IMR-90 (cell line): ENCODE results near the gene FFAR1. TPM values are rescaled to one million over a fixed set of nuclear protein-coding genes. Genes with fewer than 3 reads are reported as not detected.

Experiments
- ATAC-seq: fragments of 200-7000 bp; cut with Tn5 transposase; 2 replicates; pipeline ENCODE4 v1.9.1; 2020; ENCODE audit warnings: low read depth, mild to moderate bottlenecking, moderate library complexity
- BruUV-seq: library from RNA; stranded (reverse); fragments of 400-500 nt; replicated peaks from 2 replicates; lab custom pipeline; 2021; lab: Mats Ljungman, UMichigan
- CTCF ChIA-PET: fragments of 300-600 bp; formaldehyde crosslinking; extraction: SDS; loops from one replicate; lab custom pipeline; 2021; ENCODE audit warnings: antibody characterized with exemption; lab: Yijun Ruan, JAX
- POLR2A ChIA-PET: fragments of 300-600 bp; sonication (Branson Sonifier 250); formaldehyde crosslinking; loops from one replicate; lab custom pipeline; 2022; ENCODE audit warnings: antibody characterized with exemption; ENCODE audit not compliant: unreplicated experiment; lab: Charles Lee
- DNase-seq: peaks from one replicate; pipeline ENCODE4 v3.0.0; 2013
- H2AFZ ChIP-seq: replicated peaks from 2 replicates; pipeline ENCODE3; 2013; ENCODE audit warnings: low read length, mild to moderate bottlenecking; ENCODE audit not compliant: poor library complexity
- H2AK5ac ChIP-seq: 2 replicates; pipeline ENCODE4 v1.6.1; 2013; ENCODE audit warnings: low read depth, low read length, inconsistent platforms
- H2AK9ac ChIP-seq: replicated peaks from 2 replicates; pipeline ENCODE3; 2013; ENCODE audit warnings: mild to moderate bottlenecking, low read depth, low read length, moderate library complexity; ENCODE audit not compliant: poor library complexity
- H2BK120ac ChIP-seq: 2 replicates; pipeline ENCODE4 v1.6.1; 2013; ENCODE audit warnings: low read depth, low read length, inconsistent platforms
- H2BK15ac ChIP-seq: 3 replicates; pipeline ENCODE4 v1.6.1; 2013; ENCODE audit warnings: low read depth, low read length, inconsistent platforms
- H2BK20ac ChIP-seq: 2 replicates; pipeline ENCODE4 v1.6.1; 2013; ENCODE audit warnings: low read depth, mild to moderate bottlenecking, inconsistent platforms, low read length, moderate library complexity
- H2BK5ac ChIP-seq: 2 replicates; pipeline ENCODE4 v1.6.1; 2013; ENCODE audit warnings: mild to moderate bottlenecking, low read depth, low read length, inconsistent platforms; ENCODE audit not compliant: poor library complexity, severe bottlenecking
- H3K14ac ChIP-seq: replicated peaks from 2 replicates; pipeline ENCODE4 v1.6.1; 2013; ENCODE audit warnings: low read depth, low read length, inconsistent platforms
- H3K18ac ChIP-seq: 2 replicates; pipeline ENCODE4 v1.6.1; 2013; ENCODE audit warnings: low read depth, low read length, control low read depth
- H3K23ac ChIP-seq: 2 replicates; pipeline ENCODE4 v1.6.1; 2013; ENCODE audit warnings: low read depth, low read length, inconsistent platforms
- H3K27ac ChIP-seq: 2 replicates; pipeline ENCODE4 v1.5.1; 2013; ENCODE audit warnings: mild to moderate bottlenecking, control low read depth, low read length; ENCODE audit not compliant: insufficient read depth
- H3K27me3 ChIP-seq: 2 replicates; pipeline ENCODE4 v1.6.1; 2013; ENCODE audit warnings: low read length; ENCODE audit not compliant: control insufficient read depth, insufficient read depth
- H3K36me3 ChIP-seq: 2 replicates; pipeline ENCODE4 v1.6.1; 2013; ENCODE audit warnings: low read length, mixed read lengths; ENCODE audit not compliant: control insufficient read depth, insufficient read depth
- H3K4ac ChIP-seq: 2 replicates; pipeline ENCODE4 v1.6.1; 2013; ENCODE audit warnings: low read depth, low read length, inconsistent platforms
- H3K4me1 ChIP-seq: 2 replicates; pipeline ENCODE4 v1.6.1; 2013; ENCODE audit warnings: low read length, mixed read lengths; ENCODE audit not compliant: control insufficient read depth, insufficient read depth
- H3K4me2 ChIP-seq: 2 replicates; pipeline ENCODE4 v1.6.1; 2013; ENCODE audit warnings: low read depth, mild to moderate bottlenecking, control low read depth, low read length, moderate library complexity
- H3K4me3 ChIP-seq: 2 replicates; pipeline ENCODE4 v1.5.1; 2013; ENCODE audit warnings: low read depth, mild to moderate bottlenecking, control low read depth, low read length, moderate library complexity; ENCODE audit not compliant: insufficient read depth
- H3K56ac ChIP-seq: 2 replicates; pipeline ENCODE4 v1.6.1; 2013; ENCODE audit warnings: low read length, inconsistent platforms; ENCODE audit not compliant: insufficient read depth; ENCODE audit errors: extremely low read depth
- H3K79me1 ChIP-seq, 2 experiments: 2 replicates each; pipeline ENCODE4 v1.6.1; 2013; ENCODE audit warnings: low read length in 2 of 2, inconsistent platforms in 1 of 2, low read depth in 1 of 2
- H3K9ac ChIP-seq: 2 replicates; pipeline ENCODE4 v1.6.1; 2013; ENCODE audit warnings: low read depth, low read length, control low read depth
- H3K9me1 ChIP-seq: 2 replicates; pipeline ENCODE4 v1.6.1; 2013; ENCODE audit warnings: low read length, inconsistent platforms; ENCODE audit not compliant: insufficient read depth
- H3K9me3 ChIP-seq: 2 replicates; pipeline ENCODE4 v1.6.1; 2013; ENCODE audit warnings: low read length; ENCODE audit not compliant: control insufficient read depth, insufficient read depth
- H4K20me1 ChIP-seq: 2 replicates; pipeline ENCODE4 v1.6.1; 2013; ENCODE audit warnings: low read length, inconsistent platforms; ENCODE audit not compliant: insufficient read depth
- H4K5ac ChIP-seq: 2 replicates; pipeline ENCODE4 v1.6.1; 2013; ENCODE audit warnings: mild to moderate bottlenecking, low read depth, low read length, control low read depth
- H4K8ac ChIP-seq, 2 experiments: 2 replicates each; pipeline ENCODE4 v1.6.1; 2013; ENCODE audit warnings: low read depth in 2 of 2, low read length in 2 of 2, control low read depth in 1 of 2, inconsistent platforms in 1 of 2
- H4K91ac ChIP-seq: 2 replicates; pipeline ENCODE4 v1.6.1; 2013; ENCODE audit warnings: low read depth, low read length, inconsistent platforms; ENCODE audit not compliant: insufficient read depth
- MAZ ChIP-seq: IDR thresholded peaks from 2 replicates; pipeline ENCODE4 v1.6.1; 2012; ENCODE audit warnings: low read depth, mild to moderate bottlenecking, low read length, improper control_type of control experiment, moderate library complexity, borderline replicate concordance
- MXI1 ChIP-seq: IDR thresholded peaks from 2 replicates; pipeline ENCODE4 v1.6.1; 2012; ENCODE audit warnings: low read depth, mild to moderate bottlenecking, low read length, moderate library complexity, borderline replicate concordance
- USF2 ChIP-seq: fragments of 150-350 bp; IDR thresholded peaks from 2 replicates; pipeline ENCODE4 v1.6.1; 2017; ENCODE audit warnings: mild to moderate bottlenecking, antibody characterized with exemption, low read length, low read depth
- WGBS, 2 experiments: methylation state at CpG; one replicate each; pipeline versions ENCODE4 v1.1.5 to v1.1.7; 2013; ENCODE audit warnings: missing lambda C conversion rate in 2 of 2; ENCODE audit not compliant: insufficient read length in 1 of 2; ENCODE audit errors: extremely low coverage in 2 of 2; 5-methylcytosine and 5-hydroxymethylcytosine counted together
- dilution Hi-C: fragments of 300-500 bp; cut with HindIII; formaldehyde crosslinking; loops from one replicate; pipeline ENCODE4 v1.14.3; 2018; ENCODE audit warnings: low sequenced_read_pairs; ENCODE audit not compliant: unreplicated experiment
- in situ Hi-C: fragments of 300-500 bp; cut with MboI; formaldehyde crosslinking; loops from 3 replicates; pipeline ENCODE4 v1.14.3; 2019; ENCODE audit warnings: low sequenced_read_pairs, inconsistent platforms, mixed read lengths
- intact Hi-C: fragments of 100-400 bp; cut with micrococcal nuclease; formaldehyde crosslinking; loops from 2 replicates; pipeline ENCODE4 v1.10.0; 2022
- polyA plus RNA-seq, 3 experiments: library from polyadenylated mRNA; depleted of rRNA; stranded (reverse); fragments of >200 nt; gene quantifications; 2 replicates each; pipeline ENCODE4 v1.2.3, GENCODE V29; 2012; ENCODE audit warnings: low replicate concordance in 1 of 3
- total RNA-seq: library from RNA; depleted of rRNA; stranded (reverse); fragments of >200 nt; gene quantifications from 2 replicates; pipeline ENCODE4 v1.2.3, GENCODE V29; 2012

FFAR1 gene
- total and polyA plus RNA-seq, 2 of the 4 experiments (the other 2 are of a cell fraction): not detected

GRCh38 chr19:35354898-35355297 is 7.2 kb downstream of the FFAR1 start:
- CTCF ChIA-PET: no interaction called here
- dilution Hi-C loops: no loop called here
- in situ Hi-C loops: no loop called here

More at GRCh38 chr19:35354898-35355297, 7.2 kb downstream of the FFAR1 start:
- Histone ChIP-seq H2BK15ac (no peak overlapping the region), H3K4ac (no peak overlapping the region), H3K9me1 (no peaks in the 10 kb centered on the region), H3K27ac (no peak overlapping the region), H3K4me3 (no peak overlapping the region), H3K4me2 (no peak overlapping the region), H2AFZ (no peak overlapping the region), H3K4me1 (no peaks in the 10 kb centered on the region), H3K79me1 (no peaks in the 10 kb centered on the region), H3K18ac (no peak overlapping the region), H3K23ac (no peak overlapping the region), H4K20me1 (no peaks in the 10 kb centered on the region), H2BK5ac (no peak overlapping the region), H4K8ac (no peak overlapping the region), H3K27me3 (peaks cover 4% of the 10 kb centered on the region), H3K36me3 (no peaks in the 10 kb centered on the region), H3K14ac (no peak overlapping the region), H3K9me3 (no peaks in the 10 kb centered on the region), H2BK20ac (no peak overlapping the region), H2AK5ac (no peak overlapping the region), H3K56ac (no peak overlapping the region), H4K91ac (no peak overlapping the region), H4K5ac (no peak overlapping the region), H2BK120ac (no peak overlapping the region), H2AK9ac (no peak overlapping the region), H3K9ac (no peak overlapping the region)
- BruUV-seq: no TSS peak
- intact Hi-C loops: loop anchor here (10.0 kb wide), 1 partner anchor 110 kb away; no protein-coding TSS in a partner anchor
- TF ChIP-seq MAZ: no peak
- no peak for TF ChIP-seq USF2
- TF ChIP-seq MXI1: no peak
- DNase-seq (no peak), ATAC-seq (no peak)
- POLR2A ChIA-PET: no interaction called here
- WGBS, 2 experiments: 57% methylated on average over 3 of the region's 8 CpGs; no CpG with 5 or more reads in 1 of the 2 experiments
